GM19035 (cell line): ENCODE data around the gene CST4.
"Not testable (repeated sequence)": the region's sequence is repeated elsewhere in the genome, so short reads cannot be mapped to it uniquely, and the experiment has no call there.

Source experiments
- ATAC-seq: cut with Tn5 transposase; IDR thresholded peaks from one replicate; pipeline ENCODE4 v1.9.1; 2021; ENCODE audit not compliant: unreplicated experiment

Gene CST4

DNA sequence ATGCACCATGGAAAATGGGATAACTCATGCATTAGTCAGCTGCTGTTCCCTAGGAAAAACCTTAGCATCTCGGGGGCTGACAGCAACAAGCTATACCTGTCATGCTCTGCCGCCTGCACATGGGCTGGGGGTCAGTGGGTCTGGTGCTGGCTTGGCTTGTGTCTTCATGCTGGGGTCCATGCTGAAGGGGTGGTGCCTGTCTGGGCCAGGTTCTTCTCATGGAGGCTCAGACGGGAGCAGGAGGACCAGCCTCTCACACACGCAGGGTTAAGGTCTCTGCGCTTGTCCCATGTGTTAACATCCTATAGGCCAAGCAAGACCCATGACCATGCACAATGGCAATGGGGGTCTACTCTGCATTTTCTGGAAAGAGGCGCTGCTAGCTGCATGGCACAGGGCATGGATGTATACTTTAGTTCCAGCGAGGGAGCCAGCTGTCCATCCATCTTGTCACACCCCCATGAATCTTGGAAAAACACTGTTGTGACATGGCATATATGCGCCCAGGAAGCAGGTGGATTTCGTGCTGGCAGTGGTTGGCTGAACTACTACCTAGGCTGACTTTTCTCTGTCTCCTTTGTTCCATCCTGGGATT, 26.5 kb downstream of the CST4 start:
- ATAC-seq = no peak

DNA sequence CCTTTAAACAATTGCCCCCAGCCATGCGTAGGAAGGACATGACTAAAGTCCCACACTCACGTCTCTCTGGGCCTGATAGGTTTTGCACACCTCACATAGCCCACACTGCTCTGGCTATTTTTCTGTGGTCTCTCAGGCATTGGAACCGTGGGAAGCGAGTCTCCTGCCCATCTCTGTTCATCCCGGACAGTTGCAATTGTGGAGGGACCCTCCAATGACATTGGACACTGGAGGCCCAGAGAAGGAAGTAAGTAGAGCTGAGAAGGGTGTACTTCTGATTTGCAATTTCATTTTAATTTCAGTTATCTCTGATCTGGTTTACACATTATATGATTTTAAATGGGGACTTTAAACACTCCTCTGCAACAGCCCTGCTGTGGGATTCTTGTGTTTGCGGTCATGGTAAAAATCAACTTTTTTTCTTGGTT, 27.8 kb downstream of the CST4 start:
- ATAC-seq = no peak

DNA sequence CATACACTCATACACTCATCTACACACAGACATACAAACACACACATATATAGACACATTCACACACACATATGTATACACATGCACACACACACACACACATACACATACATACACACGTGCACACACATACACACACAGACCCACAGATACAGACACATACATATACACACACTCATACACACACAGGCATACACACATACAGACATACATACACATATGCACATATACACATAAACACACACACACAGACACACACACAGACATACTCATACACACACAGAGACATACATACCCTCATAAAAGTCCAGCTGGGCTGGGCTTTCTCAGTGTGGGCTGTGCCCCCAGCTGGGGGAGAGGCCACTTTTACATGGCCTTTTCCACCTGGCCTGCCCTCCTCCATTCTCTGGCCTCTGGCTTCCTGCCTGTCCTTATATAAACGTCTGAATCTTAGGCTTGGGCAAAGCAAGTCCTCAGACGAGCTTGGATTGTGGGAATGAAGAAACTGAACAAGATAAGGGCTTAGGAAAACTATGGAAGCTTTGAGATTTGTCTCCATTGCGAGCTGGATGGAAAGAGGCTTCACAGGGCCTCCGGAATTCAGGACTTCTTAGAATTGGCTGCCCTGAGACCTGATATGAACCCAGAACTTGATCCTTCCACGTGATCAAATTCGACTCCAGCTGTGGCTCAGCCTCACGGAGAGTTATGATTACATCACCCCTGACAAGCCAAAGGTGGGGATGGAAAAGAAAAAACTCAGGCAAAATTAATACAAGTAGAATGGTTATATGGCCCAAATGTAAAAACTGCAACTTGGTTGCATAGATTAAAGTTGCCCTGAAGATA, 28.6 kb downstream of the CST4 start:
- ATAC-seq = no peak

DNA sequence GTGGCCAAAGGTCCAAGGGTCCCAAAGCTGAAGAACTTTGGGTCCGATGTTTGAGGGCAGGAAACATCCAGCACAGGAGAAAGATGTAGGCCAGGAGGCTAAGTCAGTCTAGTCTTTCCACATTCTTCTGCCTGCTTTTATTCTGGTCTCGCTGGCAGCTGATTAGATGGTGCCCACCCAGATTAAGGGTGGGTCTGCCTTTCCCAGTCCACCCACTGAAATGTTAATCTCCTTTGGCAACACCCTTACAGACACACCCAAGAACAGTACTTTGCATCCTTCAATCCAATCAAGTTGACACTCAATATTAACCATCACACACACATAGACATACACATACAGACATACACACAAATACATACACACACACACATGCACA, 29.2 kb downstream of the CST4 start:
- ATAC-seq = not testable (repeated sequence)

- ATAC-seq = no peak
These were observed 29.7 kb downstream of the CST4 start for GRCh38 chr20:23658989-23659609.

DNA sequence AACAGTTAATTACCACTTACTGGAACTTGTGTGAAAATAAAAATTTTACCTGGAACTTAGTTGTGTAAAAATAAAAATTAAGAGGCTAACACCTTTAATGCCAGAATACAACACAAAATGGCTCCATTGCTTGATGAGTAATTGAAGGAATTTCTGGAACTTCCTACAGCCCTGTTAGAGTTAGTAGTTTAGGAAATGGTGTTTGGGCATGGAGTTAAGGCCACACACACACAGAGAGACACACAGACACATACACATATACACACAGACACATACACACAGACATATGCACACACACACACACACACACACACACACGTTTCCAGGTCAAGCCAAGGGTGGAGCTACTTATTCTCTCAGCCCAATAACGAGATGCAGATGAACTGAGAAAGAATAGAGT, 30.5 kb downstream of the CST4 start:
- ATAC-seq = no peak

DNA sequence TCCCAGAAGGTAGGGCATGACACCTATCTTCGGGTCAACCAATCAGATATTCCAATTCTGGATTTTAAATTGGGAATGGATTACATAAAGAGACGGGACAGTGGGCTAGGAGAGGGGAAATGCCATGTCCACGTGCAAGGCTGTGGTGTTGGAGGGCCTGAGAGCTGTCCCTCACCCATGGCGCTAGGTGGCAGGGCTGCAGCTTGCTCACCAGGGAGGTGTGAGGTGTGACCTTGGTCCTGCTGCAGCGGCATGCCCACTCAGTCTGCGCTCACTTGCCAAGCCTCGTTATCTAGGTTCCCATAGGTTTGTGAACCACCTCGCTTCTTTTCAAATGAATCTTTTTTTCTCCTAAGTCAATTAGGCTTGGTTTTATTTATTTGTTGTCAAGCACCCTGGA, 31.6 kb downstream of the CST4 start:
- no peak for ATAC-seq

DNA sequence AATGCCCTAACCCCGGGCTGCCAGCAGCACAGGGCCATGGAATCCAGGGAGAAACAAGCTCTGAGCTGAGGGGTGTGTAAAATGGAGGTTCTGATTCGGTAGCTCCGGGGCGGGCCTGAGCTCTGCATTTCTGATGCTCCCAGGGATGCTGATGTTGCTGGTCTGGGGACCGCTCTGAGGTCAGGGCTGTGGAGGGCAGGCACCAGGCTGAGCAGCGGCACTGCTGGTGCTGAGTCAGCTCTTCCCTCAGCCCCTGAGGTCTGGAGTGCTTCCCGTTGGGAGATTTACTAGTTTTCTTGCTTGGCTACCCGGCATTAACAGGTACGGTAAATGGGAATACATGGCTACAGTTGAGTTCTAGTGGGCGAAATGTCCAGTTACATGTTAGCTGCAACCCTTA, 32.5 kb downstream of the CST4 start:
- ATAC-seq = no peak

DNA sequence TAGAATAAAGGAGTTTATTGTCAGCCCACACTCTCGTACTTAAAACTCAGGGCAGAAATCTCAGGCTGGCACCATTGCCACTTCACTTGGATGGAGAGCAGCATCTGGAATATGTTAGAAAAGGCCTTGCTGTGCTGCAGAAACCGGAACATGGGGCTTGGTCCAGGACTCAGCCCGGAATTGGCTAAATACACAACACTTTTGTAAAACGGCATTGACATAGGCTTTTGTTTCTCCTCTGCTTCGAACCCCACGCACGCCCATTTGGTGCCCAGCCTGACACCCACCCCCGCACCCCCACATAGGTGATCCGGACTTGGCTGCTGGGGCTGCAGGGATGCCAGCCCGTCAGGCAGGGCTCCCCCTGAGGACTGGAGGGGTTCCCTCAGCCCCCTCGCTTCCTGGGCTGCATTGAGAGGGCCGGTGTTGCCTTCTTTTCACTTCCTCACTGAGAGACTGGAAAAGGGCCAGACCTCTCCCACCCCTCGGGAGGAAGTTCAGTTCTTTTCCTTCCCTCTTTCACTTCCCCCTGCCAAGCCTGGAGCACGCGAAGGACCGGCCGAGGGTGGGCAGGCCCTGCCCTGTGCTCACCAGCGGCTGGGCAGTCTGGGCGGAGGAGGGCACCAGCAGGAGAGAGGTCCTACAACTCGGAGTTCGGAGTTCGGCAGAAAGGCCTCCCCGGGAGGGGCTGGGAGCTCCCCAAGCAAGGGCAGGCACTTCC, 33.2 kb downstream of the CST4 start:
- ATAC-seq = no peak

DNA sequence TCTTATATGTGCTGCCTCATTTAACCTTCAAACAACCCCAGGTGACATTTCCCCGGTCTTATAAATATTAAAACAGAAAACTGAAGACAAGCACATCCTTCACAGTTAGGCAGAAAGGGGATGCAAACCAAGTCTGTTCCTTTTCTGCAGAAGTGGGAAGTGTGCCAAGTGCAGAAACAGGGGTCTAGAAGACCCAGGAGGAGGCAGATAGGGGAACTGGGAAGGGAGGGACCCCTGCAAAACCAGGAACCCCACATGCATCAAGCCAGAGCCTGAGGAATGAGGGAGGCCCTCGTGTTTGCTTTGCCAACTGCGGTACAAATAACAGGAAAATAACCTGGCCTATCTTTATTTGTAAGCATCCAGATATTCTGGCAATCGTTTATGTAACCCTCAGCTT, 34.1 kb downstream of the CST4 start:
- ATAC-seq = no peak

DNA sequence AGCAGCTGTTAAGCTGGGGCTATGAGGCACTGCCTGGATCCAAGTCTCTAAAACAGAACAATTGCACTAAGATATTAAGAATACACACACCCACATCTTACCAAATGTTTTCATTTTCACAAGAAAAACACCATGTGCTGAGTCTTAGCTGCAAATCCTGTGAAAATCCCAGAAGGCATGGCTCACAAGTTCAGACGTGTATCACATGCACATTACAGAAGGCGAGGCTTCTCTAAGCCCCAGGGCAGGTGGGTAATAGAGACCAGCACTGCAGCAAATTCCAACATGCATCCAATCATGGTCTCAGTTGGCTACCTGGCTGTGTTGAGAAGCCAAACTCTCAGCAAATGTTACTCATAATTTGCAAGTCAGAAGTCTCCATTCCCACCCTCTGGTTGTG, 34.8 kb downstream of the CST4 start:
- no peak for ATAC-seq

- ATAC-seq = no peak
These were observed 35.4 kb downstream of the CST4 start for GRCh38 chr20:23653400-23653938.

- ATAC-seq = no peak
These were observed 35.9 kb downstream of the CST4 start for GRCh38 chr20:23652926-23653325.

- ATAC-seq = no peak
These were observed 36.5 kb downstream of the CST4 start for GRCh38 chr20:23652371-23652770.

DNA sequence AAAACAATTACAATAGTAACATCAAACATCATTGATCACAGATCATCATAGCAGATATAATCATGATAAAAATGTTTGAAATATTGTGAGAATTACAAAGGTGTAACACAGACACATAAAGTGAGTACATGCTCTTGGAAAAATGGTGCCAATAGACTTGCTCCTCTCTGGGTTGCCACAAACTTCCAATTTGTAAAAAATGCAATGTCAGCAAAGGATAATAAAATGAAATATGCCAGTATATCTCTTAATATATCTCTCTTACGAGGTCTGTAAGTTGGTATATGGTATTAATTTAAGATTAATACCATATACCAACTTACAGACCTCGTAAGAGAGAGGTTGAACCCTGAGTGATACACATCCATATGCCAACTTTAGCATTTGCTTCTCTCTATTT, 37.7 kb downstream of the CST4 start:
- ATAC-seq = no peak

- ATAC-seq = no peak
These were observed 38.9 kb downstream of the CST4 start for GRCh38 chr20:23649830-23650417.

- ATAC-seq = no peak
These were observed 39.6 kb downstream of the CST4 start for GRCh38 chr20:23649242-23649641.

DNA sequence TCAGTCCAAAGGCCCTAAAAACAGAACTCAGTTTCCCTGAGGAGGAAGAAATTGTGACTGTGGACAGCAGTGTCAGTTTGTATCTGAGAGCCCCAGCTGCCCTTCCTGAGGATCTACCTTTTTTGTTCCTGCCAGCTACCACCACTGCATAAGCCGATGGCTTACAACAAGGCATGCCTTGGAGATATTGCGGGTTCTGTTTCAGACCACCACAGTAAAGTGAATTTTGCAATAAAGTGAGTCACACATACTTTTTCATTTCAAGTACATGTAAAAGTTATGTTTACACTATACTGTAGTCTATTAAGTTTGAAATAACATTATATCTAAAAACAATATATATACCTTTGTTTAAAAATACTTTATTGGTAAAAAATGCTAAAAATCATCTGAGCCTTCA, 41.5 kb downstream of the CST4 start:
- no peak for ATAC-seq

- no peak for ATAC-seq
These were observed 42.5 kb downstream of the CST4 start for GRCh38 chr20:23646106-23646873.

- no peak for ATAC-seq
These were observed 43.3 kb downstream of the CST4 start for GRCh38 chr20:23645575-23645974.
